Lung (tissue), 12 donors: ENCODE data around the gene PRKCA. TPM values are rescaled to one million over a fixed set of nuclear protein-coding genes. Genes with fewer than 3 reads are reported as not detected.
A peak's percentile ranks its signal among the peaks of the same experiment; 100 is the strongest.
"Not testable (repeated sequence)": the region's sequence is repeated elsewhere in the genome, so short reads cannot be mapped to it uniquely, and the experiment has no call there.

Source experiments
- ATAC-seq: fragments of 200-7000 bp; cut with Tn5 transposase; one replicate; pipeline ENCODE4 v1.9.1; 2020; ENCODE audit warnings: moderate number of reproducible peaks; ENCODE audit not compliant: insufficient read depth, low FRiP score
- DNase-seq, 3 donors: peaks; one replicate each; pipeline ENCODE4 v3.0.0-alpha.2; 2013 to 2017
- H3K27ac ChIP-seq, 2 donors: one replicate each; pipeline ENCODE4 v1.5.1; 2013; ENCODE audit warnings: mild to moderate bottlenecking in 2 of 2, moderate library complexity in 2 of 2, control low read depth in 1 of 2, inconsistent platforms in 1 of 2, low read depth in 1 of 2, low read length in 1 of 2
- H3K27me3 ChIP-seq, 3 donors: one replicate each; pipeline ENCODE4 v1.5.1; 2013; ENCODE audit warnings: low read length in 2 of 3; ENCODE audit not compliant: control insufficient read depth in 3 of 3, insufficient read depth in 3 of 3
- H3K36me3 ChIP-seq, 4 donors: one replicate each; pipeline ENCODE4 v1.5.1; 2013; ENCODE audit warnings: low read length in 4 of 4, mild to moderate bottlenecking in 1 of 4, moderate library complexity in 1 of 4; ENCODE audit not compliant: control insufficient read depth in 4 of 4, insufficient read depth in 4 of 4
- H3K4me1 ChIP-seq, 5 donors: one replicate each; pipeline ENCODE4 v1.5.1; 2013; ENCODE audit warnings: low read length in 5 of 5, mild to moderate bottlenecking in 2 of 5, moderate library complexity in 1 of 5; ENCODE audit not compliant: control insufficient read depth in 5 of 5, insufficient read depth in 5 of 5
- H3K4me3 ChIP-seq: one replicate; pipeline ENCODE4 v1.5.1; 2013; ENCODE audit warnings: mild to moderate bottlenecking, control low read depth, moderate library complexity
- H3K9ac ChIP-seq, 2 donors: one replicate each; pipeline ENCODE4 v1.5.1; 2013; ENCODE audit warnings: low read length in 2 of 2, control low read depth in 1 of 2; ENCODE audit not compliant: insufficient read depth in 1 of 2
- H3K9me3 ChIP-seq, 4 donors: one replicate each; pipeline ENCODE4 v1.5.1; 2013; ENCODE audit warnings: low read length in 3 of 4, mild to moderate bottlenecking in 1 of 4, moderate library complexity in 1 of 4; ENCODE audit not compliant: control insufficient read depth in 4 of 4, insufficient read depth in 3 of 4
- WGBS, 2 donors: extraction: QIAGEN DNeasy Blood & Tissue Kit; methylation state at CpG; one replicate each; pipeline ENCODE4 v1.1.7; 2013; 5-methylcytosine and 5-hydroxymethylcytosine counted together
- polyA plus RNA-seq, 2 donors: library from polyadenylated mRNA; stranded (reverse); fragments of 200-250 nt; gene quantifications; one replicate each; pipeline ENCODE4 v1.2.1, GENCODE V29; 2013
- total RNA-seq, 2 donors: library from RNA; depleted of rRNA in 1 of 2; stranded (reverse); fragments of >200 nt in 1 of 2; gene quantifications; one replicate each; pipeline ENCODE4 v1.2.1, GENCODE V29; 2014 to 2021
- TF ChIP-seq, protein P1 (sequence below): IDR thresholded peaks from 2 replicates; pipeline ENCODE4 v1.5.1; 2012; ENCODE audit warnings: mild to moderate bottlenecking; ENCODE audit errors: control extremely low read depth, extremely low read depth
- donor health status: control.
- donor health status: control.
- donor health status: Bipolar disorder and iron deficiency.
- donor health status: healthy.
- donor health status: DM: yes; HTN: yes; CAD: no.

The PRKCA gene
- total and polyA plus RNA-seq, 4 donors = 3.4 to 34.8 (median 13.8) TPM

DNA sequence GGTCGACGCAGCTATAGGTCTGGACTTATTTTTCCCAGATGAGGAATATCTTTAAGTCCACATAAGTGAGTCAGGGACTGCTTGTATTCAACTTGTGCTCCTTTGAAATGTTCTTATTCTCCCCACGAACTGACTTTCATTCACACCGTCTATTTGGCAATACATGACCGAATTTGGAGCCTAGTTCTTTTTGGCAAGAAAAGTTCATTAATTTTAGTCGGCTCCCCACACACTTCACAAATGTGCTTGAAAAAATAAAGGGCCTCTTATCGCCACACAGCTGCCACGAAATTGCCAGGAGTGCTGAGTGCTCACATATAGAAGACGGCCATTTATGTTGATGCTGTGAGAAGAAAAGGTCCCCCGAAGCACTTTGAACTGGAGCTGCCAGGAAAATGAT lies 152.6 kb downstream of the PRKCA start:
- ATAC-seq = no peak
- no peak overlapping the region for H3K4me3 ChIP-seq
- no peaks in the 10 kb centered on the region for H3K36me3 ChIP-seq
- TF ChIP-seq, protein P1, sequence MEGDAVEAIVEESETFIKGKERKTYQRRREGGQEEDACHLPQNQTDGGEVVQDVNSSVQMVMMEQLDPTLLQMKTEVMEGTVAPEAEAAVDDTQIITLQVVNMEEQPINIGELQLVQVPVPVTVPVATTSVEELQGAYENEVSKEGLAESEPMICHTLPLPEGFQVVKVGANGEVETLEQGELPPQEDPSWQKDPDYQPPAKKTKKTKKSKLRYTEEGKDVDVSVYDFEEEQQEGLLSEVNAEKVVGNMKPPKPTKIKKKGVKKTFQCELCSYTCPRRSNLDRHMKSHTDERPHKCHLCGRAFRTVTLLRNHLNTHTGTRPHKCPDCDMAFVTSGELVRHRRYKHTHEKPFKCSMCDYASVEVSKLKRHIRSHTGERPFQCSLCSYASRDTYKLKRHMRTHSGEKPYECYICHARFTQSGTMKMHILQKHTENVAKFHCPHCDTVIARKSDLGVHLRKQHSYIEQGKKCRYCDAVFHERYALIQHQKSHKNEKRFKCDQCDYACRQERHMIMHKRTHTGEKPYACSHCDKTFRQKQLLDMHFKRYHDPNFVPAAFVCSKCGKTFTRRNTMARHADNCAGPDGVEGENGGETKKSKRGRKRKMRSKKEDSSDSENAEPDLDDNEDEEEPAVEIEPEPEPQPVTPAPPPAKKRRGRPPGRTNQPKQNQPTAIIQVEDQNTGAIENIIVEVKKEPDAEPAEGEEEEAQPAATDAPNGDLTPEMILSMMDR = no peak
- H3K9ac ChIP-seq = no peak overlapping the region
- no peaks in the 10 kb centered on the region for H3K27me3 ChIP-seq
- peak in 2 of 3 donors; percentile 65 to 67 for DNase-seq
- no peaks in the 10 kb centered on the region for H3K9me3 ChIP-seq
- 71 to 87% methylated on average over 10 of the region's 10 CpGs for WGBS, 2 donors
- no peak overlapping the region for H3K27ac ChIP-seq
- H3K4me1 ChIP-seq = peaks cover 0 to 11% (median 0%) of the 10 kb centered on the region in 5 donors

DNA sequence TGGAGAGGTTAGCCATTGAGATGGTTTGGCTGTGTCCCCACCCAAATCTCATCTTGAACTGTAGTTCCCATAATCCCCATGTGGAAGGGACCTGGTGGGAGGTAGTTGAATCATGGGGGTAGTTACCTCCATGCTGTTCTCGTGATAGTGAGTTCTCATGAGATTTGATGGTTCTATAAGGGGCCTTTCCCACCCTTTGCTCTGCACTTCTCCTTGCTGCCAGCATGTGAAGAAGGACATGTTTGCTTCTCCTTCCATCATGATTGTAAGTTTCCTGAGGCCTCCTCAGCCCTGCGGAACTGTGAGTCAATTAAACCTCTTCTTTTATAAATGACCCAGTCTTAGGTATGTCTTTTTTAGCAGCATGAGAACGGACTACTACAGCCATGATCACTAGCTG lies 155.1 kb downstream of the PRKCA start:
- H3K36me3 ChIP-seq, H3K27me3 ChIP-seq, ATAC-seq, H3K9me3 ChIP-seq, H3K27ac ChIP-seq, DNase-seq, H3K9ac ChIP-seq, H3K4me3 ChIP-seq: not testable (repeated sequence)
- H3K4me1 ChIP-seq = peaks cover 0 to 19% (median 3%) of the 10 kb centered on the region in 5 donors
- WGBS, 2 donors = 96 to 100% methylated on average over 3 of the region's 3 CpGs

DNA sequence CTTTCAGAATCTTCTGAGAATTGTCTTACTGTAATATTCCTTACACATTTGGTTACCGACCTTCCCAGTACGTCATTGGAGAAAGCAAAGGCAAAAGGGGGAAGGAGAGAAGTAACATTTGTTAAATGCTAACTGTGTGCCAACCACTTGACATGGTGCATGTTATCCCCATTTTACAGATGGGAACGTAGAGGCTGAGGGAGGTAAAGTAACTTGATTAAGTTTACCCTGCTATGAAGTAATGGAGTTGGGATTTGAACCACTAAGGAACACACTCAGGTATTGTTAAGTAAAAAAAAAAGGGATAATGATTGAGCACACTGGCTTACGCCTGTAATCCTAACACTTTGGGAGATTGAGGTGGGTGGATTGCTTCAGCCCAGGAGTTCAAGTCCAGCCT lies 156.4 kb downstream of the PRKCA start:
- WGBS, 2 donors = 94% methylated on average over 4 of the region's 4 CpGs
- no peaks in the 10 kb centered on the region for H3K27me3 ChIP-seq
- H3K36me3 ChIP-seq = no peaks in the 10 kb centered on the region
- no peak overlapping the region for H3K27ac ChIP-seq
- no peaks in the 10 kb centered on the region for H3K9me3 ChIP-seq
- H3K4me1 ChIP-seq = peaks cover 0 to 21% (median 6%) of the 10 kb centered on the region in 5 donors
- TF ChIP-seq, protein P1 = no peak
- DNase-seq (no peak), ATAC-seq (no peak)
- H3K4me3 ChIP-seq = no peak overlapping the region
- H3K9ac ChIP-seq = no peak overlapping the region

DNA sequence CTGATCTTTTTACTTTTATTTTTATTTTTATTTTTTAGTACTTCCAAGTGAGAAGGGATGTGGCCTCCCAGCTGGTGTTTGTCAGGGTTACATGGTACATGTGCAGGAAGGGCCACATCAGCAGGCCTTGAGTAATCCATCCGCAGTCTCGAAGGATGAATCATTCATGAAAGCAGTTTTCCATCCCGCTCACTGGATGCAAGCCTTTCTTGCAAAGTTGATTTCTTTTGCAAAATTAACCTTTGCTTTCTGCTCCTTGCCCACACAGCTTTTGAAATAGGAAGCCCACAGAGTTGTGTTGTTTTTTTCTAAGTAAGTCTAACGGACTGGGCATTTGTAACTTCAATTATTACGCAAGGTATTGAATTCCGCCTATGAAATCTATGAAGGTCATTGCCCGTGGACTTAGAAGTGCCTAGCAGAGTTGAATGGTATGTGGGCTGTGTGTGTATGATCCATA lies 157.4 kb downstream of the PRKCA start:
- H3K9me3 ChIP-seq = no peaks in the 10 kb centered on the region
- TF ChIP-seq, protein P1 = no peak
- no peak overlapping the region for H3K27ac ChIP-seq
- H3K27me3 ChIP-seq = no peaks in the 10 kb centered on the region
- no peak overlapping the region for H3K4me3 ChIP-seq
- WGBS, 2 donors = 26 to 57% methylated on average over 7 of the region's 7 CpGs
- peaks cover 0 to 20% (median 6%) of the 10 kb centered on the region in 5 donors for H3K4me1 ChIP-seq
- peak in 2 of 3 donors; percentile 52 to 81 for DNase-seq
- peak; percentile 87 for ATAC-seq
- H3K36me3 ChIP-seq = no peaks in the 10 kb centered on the region
- no peak overlapping the region for H3K9ac ChIP-seq
